HEK293 (cell line): ENCODE measurements around the gene TRMU.
A peak's percentile ranks its signal among the peaks of the same experiment; 100 is the strongest.
"Not testable (repeated sequence)": the region's sequence is repeated elsewhere in the genome, so short reads cannot be mapped to it uniquely, and the experiment has no call there.

Experiments used
- CTCF ChIA-PET: fragments of 350-600 bp; formaldehyde crosslinking; extraction: SDS; loops from one replicate; lab custom pipeline; 2021; ENCODE audit warnings: antibody characterized with exemption; lab: Yijun Ruan, JAX
- POLR2A ChIA-PET: fragments of 300-600 bp; formaldehyde crosslinking; extraction: SDS; loops from one replicate; lab custom pipeline; 2020; ENCODE audit warnings: antibody characterized with exemption, inconsistent platforms; lab: Yijun Ruan, JAX
- H3K27ac ChIP-seq: fragments of 200-500 bp; sonication (Bioruptor generic); 2 replicates; pipeline ENCODE4 v1.5.1; 2014; ENCODE audit warnings: low read depth, low read length, control low read depth, inconsistent platforms; ENCODE audit errors: extremely low read depth
- H3K36me3 ChIP-seq, 2 experiments: fragments of 200-500 bp in 1 of 2; sonication (Bioruptor generic) in 1 of 2; 1 replicate in 1 of 2; 2 replicates in 1 of 2; pipeline ENCODE4 v1.5.1; 2014 to 2017; ENCODE audit warnings: inconsistent platforms in 2 of 2, low read length in 2 of 2; ENCODE audit not compliant: control insufficient read depth in 2 of 2, insufficient read depth in 1 of 2
- H3K4me1 ChIP-seq: fragments of 200-500 bp; sonication (Bioruptor generic); 2 replicates; pipeline ENCODE4 v1.5.1; 2014; ENCODE audit warnings: mild to moderate bottlenecking, low read length, inconsistent platforms; ENCODE audit not compliant: control insufficient read depth, insufficient read depth
- H3K4me3 ChIP-seq: 2 replicates; pipeline ENCODE4 v1.5.1; 2011; ENCODE audit warnings: low read depth, mild to moderate bottlenecking, control low read depth, low read length, moderate library complexity
- H3K9me3 ChIP-seq: fragments of 200-500 bp; sonication (Bioruptor generic); 2 replicates; pipeline ENCODE4 v1.5.1; 2014; ENCODE audit warnings: low read depth, low read length, inconsistent platforms; ENCODE audit not compliant: control insufficient read depth, insufficient read depth
- ATF2 ChIP-seq: fragments of 450-650 bp; formaldehyde crosslinking; IDR thresholded peaks from 2 replicates; pipeline ENCODE4 v1.5.1; 2016; ENCODE audit warnings: missing biosample characterization, missing genetic modification characterization, low read depth
- EGR2 ChIP-seq: fragments of 450-650 bp; formaldehyde crosslinking; IDR thresholded peaks from 2 replicates; pipeline ENCODE4 v1.5.1; 2016; ENCODE audit warnings: low read depth, missing biosample characterization, missing genetic modification characterization
- GLI4 ChIP-seq: fragments of 450-650 bp; formaldehyde crosslinking; IDR thresholded peaks from 2 replicates; pipeline ENCODE4 v1.5.1; 2016; ENCODE audit warnings: missing biosample characterization, missing genetic modification characterization
- MYNN ChIP-seq: fragments of 450-650 bp; formaldehyde crosslinking; IDR thresholded peaks from 2 replicates; pipeline ENCODE4 v1.5.1; 2016; ENCODE audit warnings: missing biosample characterization, missing genetic modification characterization, borderline replicate concordance
- SALL2 ChIP-seq: fragments of 450-650 bp; formaldehyde crosslinking; IDR thresholded peaks from 2 replicates; pipeline ENCODE4 v1.5.0; 2017; ENCODE audit warnings: missing biosample characterization, mild to moderate bottlenecking, missing genetic modification characterization, borderline replicate concordance
- TCF7L2 ChIP-seq: IDR thresholded peaks from 2 replicates; pipeline ENCODE4 v1.6.1; 2011; ENCODE audit warnings: low read depth, mild to moderate bottlenecking, inconsistent platforms, low read length, moderate library complexity, borderline replicate concordance
- ZFHX2 ChIP-seq: fragments of 450-650 bp; formaldehyde crosslinking; conservative IDR thresholded peaks from 2 replicates; pipeline ENCODE4 v1.5.1; 2016; ENCODE audit warnings: missing biosample characterization, missing genetic modification characterization
- ZNF16 ChIP-seq: fragments of 450-650 bp; formaldehyde crosslinking; IDR thresholded peaks from 2 replicates; pipeline ENCODE4 v1.5.1; 2016; ENCODE audit warnings: low read depth, missing biosample characterization, missing genetic modification characterization
- ZNF2 ChIP-seq: fragments of 450-650 bp; formaldehyde crosslinking; IDR thresholded peaks from 2 replicates; pipeline ENCODE4 v1.5.1; 2016; ENCODE audit warnings: missing biosample characterization, missing genetic modification characterization
- ZNF324 ChIP-seq: fragments of 450-650 bp; formaldehyde crosslinking; IDR thresholded peaks from 2 replicates; pipeline ENCODE4 v1.5.1; 2016; ENCODE audit warnings: missing biosample characterization, missing genetic modification characterization
- ZNF350 ChIP-seq: fragments of 450-650 bp; formaldehyde crosslinking; IDR thresholded peaks from 2 replicates; pipeline ENCODE4 v1.5.0; 2017; ENCODE audit warnings: missing biosample characterization, mild to moderate bottlenecking, missing genetic modification characterization
- ZNF398 ChIP-seq: fragments of 450-650 bp; formaldehyde crosslinking; IDR thresholded peaks from 2 replicates; pipeline ENCODE4 v1.5.1; 2017; ENCODE audit warnings: missing biosample characterization, missing genetic modification characterization
- ZNF510 ChIP-seq: fragments of 450-650 bp; formaldehyde crosslinking; IDR thresholded peaks from 2 replicates; pipeline ENCODE4 v1.5.1; 2018; ENCODE audit warnings: mild to moderate bottlenecking, missing genetic modification characterization, missing biosample characterization; ENCODE audit not compliant: insufficient replicate concordance
- ZNF514 ChIP-seq: fragments of 450-650 bp; formaldehyde crosslinking; IDR thresholded peaks from 2 replicates; pipeline ENCODE4 v1.5.1; 2016; ENCODE audit warnings: missing biosample characterization, missing genetic modification characterization
- ZNF558 ChIP-seq: fragments of 450-650 bp; formaldehyde crosslinking; IDR thresholded peaks from 2 replicates; pipeline ENCODE4 v1.5.1; 2016; ENCODE audit warnings: missing biosample characterization, missing genetic modification characterization
- ZNF600 ChIP-seq: fragments of 450-650 bp; formaldehyde crosslinking; IDR thresholded peaks from 2 replicates; pipeline ENCODE4 v1.5.1; 2016; ENCODE audit warnings: missing biosample characterization, missing genetic modification characterization
- ZNF610 ChIP-seq: fragments of 450-650 bp; formaldehyde crosslinking; IDR thresholded peaks from 2 replicates; pipeline ENCODE4 v1.5.1; 2016; ENCODE audit warnings: missing biosample characterization, missing genetic modification characterization, borderline replicate concordance

The TRMU gene

DNA sequence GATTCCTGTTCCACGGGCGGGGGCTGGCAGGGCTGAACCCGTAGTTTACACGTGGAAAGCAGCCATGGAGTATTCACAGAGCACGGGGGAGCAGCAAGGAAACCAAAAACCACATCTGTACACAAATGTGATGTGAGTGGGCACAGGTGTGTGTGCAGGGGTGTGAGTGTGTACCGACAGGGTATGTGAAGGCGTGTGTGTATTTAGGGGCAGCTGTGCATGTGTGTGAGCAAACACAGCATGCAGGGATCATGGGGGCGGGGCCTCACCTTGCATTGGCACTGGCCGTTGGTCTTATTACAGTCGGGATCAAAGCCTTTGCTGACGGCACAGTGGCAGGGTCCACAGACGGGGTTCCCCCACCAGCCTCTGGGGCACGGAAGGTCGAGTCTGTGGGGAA is 58.4 kb downstream of the TRMU start:
- ChIA-PET CTCF (no interaction called here), POLR2A (no interaction called here)
- H3K4me1 ChIP-seq = no peaks in the 10 kb centered on the region
- H3K9me3 ChIP-seq = no peaks in the 10 kb centered on the region
- TF ChIP-seq ZFHX2 (tag by site-specific recombination) (peak; percentile 42; the same call in 1 of the 2 replicates), ZNF2 (tag by site-specific recombination) (peak; percentile 84), TCF7L2 (no peak), ZNF510 (tag by site-specific recombination) (no peak), EGR2 (tag by site-specific recombination) (peak; percentile 42; the same call in 1 of the 2 replicates), GLI4 (tag by site-specific recombination) (no peak)
- no peak overlapping the region for H3K27ac ChIP-seq
- no peak overlapping the region for H3K4me3 ChIP-seq
- peaks cover 0 to 27% of the 10 kb centered on the region in 2 experiments; a peak in 2 of 3 replicates for H3K36me3 ChIP-seq

GRCh38 chr22:46394622-46395021 is 59.1 kb downstream of the TRMU start:
- H3K4me1 ChIP-seq = no peaks in the 10 kb centered on the region
- TF ChIP-seq ZNF610 (tag by site-specific recombination) = no peak
- TF ChIP-seq ZNF600 = no peak
- no peak for TF ChIP-seq ZNF514
- ChIA-PET POLR2A (no interaction called here), CTCF (no interaction called here)
- peaks cover 0 to 30% of the 10 kb centered on the region in 2 experiments; a peak in 2 of 3 replicates for H3K36me3 ChIP-seq
- H3K27ac ChIP-seq = no peak overlapping the region
- H3K4me3 ChIP-seq = no peak overlapping the region
- no peaks in the 10 kb centered on the region for H3K9me3 ChIP-seq

DNA sequence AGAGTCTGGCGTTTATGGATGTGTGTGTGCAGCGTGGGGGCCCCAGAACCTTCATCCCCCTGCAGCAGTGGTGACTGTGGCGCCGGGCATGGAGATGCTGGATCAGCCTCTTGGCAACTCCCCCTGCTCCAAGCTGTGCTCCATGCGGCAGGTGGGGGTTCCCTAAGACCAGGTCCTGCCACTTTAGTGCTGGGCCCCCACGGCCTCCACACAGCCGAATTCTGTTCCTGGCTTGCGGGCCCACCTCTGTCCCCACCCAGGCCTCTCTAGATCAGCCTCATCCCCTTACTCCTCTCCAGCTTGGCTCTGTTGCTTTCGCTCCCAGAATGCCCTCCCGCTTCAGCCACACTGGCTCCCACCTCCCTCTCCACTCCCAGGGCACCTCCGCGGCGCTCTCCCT is 59.6 kb downstream of the TRMU start:
- Histone ChIP-seq H3K9me3 (no peaks in the 10 kb centered on the region), H3K36me3 (peaks cover 0 to 30% of the 10 kb centered on the region in 2 experiments; a peak in 2 of 3 replicates), H3K4me3 (no peak overlapping the region), H3K27ac (no peak overlapping the region), H3K4me1 (no peaks in the 10 kb centered on the region)
- ChIA-PET POLR2A (no interaction called here), CTCF (interaction anchor here (0.6 kb wide), 1 partner anchor 762 kb away, joined by 4 read pairs; no protein-coding TSS in a partner anchor)
- peak; percentile 58; the same call in 1 of the 2 replicates for TF ChIP-seq ZNF16 (tag by site-specific recombination)
- no peak for TF ChIP-seq ZNF558 (tag by site-specific recombination)

DNA sequence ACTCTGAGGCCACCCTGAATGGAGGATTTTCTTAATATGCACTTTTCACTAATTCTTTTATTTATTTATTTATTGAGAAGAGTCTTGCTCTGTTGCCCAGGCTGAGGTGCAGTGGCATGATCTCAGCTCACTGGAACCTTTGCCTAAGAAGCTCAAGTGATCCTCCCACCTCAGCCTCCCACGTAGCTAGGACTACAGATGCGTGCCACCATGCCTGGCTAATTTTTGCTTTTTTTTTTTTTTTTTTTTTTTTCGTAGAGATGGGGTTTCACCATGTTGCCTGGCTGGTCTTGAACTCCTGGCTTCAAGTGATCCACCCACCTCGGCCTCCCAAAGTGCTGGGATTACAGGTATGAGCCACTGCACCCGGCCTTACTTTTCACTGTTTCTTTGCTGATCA is 61.5 kb downstream of the TRMU start:
- POLR2A ChIA-PET, H3K9me3 ChIP-seq, H3K4me1 ChIP-seq, H3K4me3 ChIP-seq: not testable (repeated sequence)
- H3K36me3 ChIP-seq = peaks cover 0 to 30% of the 10 kb centered on the region in 2 experiments; a peak in 2 of 3 replicates
- CTCF ChIA-PET = interaction anchor here (0.7 kb wide), 1 partner anchor 58 kb away, joined by 4 read pairs; no protein-coding TSS in a partner anchor
- peak; percentile 50 for TF ChIP-seq EGR2 (tag by site-specific recombination)
- peak; percentile 63 for TF ChIP-seq ZFHX2 (tag by site-specific recombination)
- TF ChIP-seq, all 188 proteins: peak for 2; not testable (repeated sequence) for 186
- H3K27ac ChIP-seq = not testable (repeated sequence)

DNA sequence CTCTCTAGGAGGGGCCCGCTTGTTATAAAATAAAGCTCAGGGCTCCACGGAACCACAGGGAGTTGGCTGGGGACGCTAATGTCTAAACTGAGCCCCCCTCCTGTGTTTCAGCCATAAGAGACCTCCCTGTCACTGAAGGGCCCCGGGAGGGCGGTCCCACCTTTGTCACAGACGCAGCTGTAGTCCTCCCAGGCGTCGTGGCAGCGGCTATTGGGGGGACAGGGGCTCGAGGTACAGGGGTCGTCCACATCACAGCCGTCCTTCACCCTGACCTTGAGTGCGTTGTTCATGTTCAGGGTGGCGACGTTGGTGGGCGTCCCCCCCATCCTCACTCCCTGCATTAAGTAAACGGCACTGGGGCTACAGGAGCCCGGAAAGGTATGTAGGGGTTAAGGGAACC is 62.0 kb downstream of the TRMU start:
- ChIA-PET CTCF (interaction anchor here (0.7 kb wide), 1 partner anchor 57 kb away, joined by 4 read pairs; no protein-coding TSS in a partner anchor), POLR2A (no interaction called here)
- Histone ChIP-seq H3K4me1 (no peaks in the 10 kb centered on the region), H3K27ac (no peak overlapping the region), H3K36me3 (peaks cover 0 to 30% of the 10 kb centered on the region in 2 experiments; a peak in 2 of 3 replicates), H3K4me3 (no peak overlapping the region), H3K9me3 (no peaks in the 10 kb centered on the region)
- TF ChIP-seq SALL2 (tag by site-specific recombination) (no peak), ATF2 (tag by site-specific recombination) (no peak), ZNF398 (tag by site-specific recombination) (no peak), ZNF324 (tag by site-specific recombination) (no peak), MYNN (no peak), ZNF350 (no peak), ZNF558 (tag by site-specific recombination) (no peak)
